ENCODE measurements around the gene KYNU.

The KYNU gene

GRCh38 chr2:142872882-142873724 lies 4.4 kb upstream of the KYNU start:
- in situ Hi-C loops (cut with HindIII; ENCODE audit: low pct_ligation_motif_present, low sequenced_read_pairs), result no loop called here
- peak; percentile 73 for DNase-seq
- Histone ChIP-seq H3K4me3 (ENCODE audit: low read depth, low read length) (no peak overlapping the region), H3K27me3 (replicated peaks) (no peaks in the 10 kb centered on the region), H3K27ac (peak overlapping the region; percentile 98), H3K36me3 (replicated peaks) (no peaks in the 10 kb centered on the region)
- no peak for TF ChIP-seq CTCF (IDR thresholded peaks at IDR 0.05; ENCODE audit: low read depth, low read length, missing control alignments)

GRCh38 chr2:142873831-142874287 lies 3.6 kb upstream of the KYNU start:
- in situ Hi-C loops (cut with HindIII; ENCODE audit: low pct_ligation_motif_present, low sequenced_read_pairs), result no loop called here
- Histone ChIP-seq H3K36me3 (replicated peaks) (no peaks in the 10 kb centered on the region), H3K4me3 (ENCODE audit: low read depth, low read length) (no peak overlapping the region), H3K27me3 (replicated peaks) (no peaks in the 10 kb centered on the region), H3K27ac (peak overlapping the region; percentile 98)
- no peak for TF ChIP-seq CTCF (IDR thresholded peaks at IDR 0.05; ENCODE audit: low read depth, low read length, missing control alignments)
- no peak for DNase-seq

GRCh38 chr2:142874293-142874814 lies 3.1 kb upstream of the KYNU start:
- H3K27ac ChIP-seq, result peak overlapping the region; percentile 98
- H3K4me3 ChIP-seq (ENCODE audit: low read depth, low read length), result no peak overlapping the region
- in situ Hi-C loops (cut with HindIII; ENCODE audit: low pct_ligation_motif_present, low sequenced_read_pairs), result no loop called here
- TF ChIP-seq CTCF (IDR thresholded peaks at IDR 0.05; ENCODE audit: low read depth, low read length, missing control alignments), result no peak
- peak; percentile 77 for DNase-seq
- no peaks in the 10 kb centered on the region for H3K36me3 ChIP-seq (replicated peaks)
- H3K27me3 ChIP-seq (replicated peaks), result no peaks in the 10 kb centered on the region

GRCh38 chr2:142875010-142875409 lies 2.5 kb upstream of the KYNU start:
- in situ Hi-C loops (cut with HindIII; ENCODE audit: low pct_ligation_motif_present, low sequenced_read_pairs), result no loop called here
- no peak for TF ChIP-seq CTCF (IDR thresholded peaks at IDR 0.05; ENCODE audit: low read depth, low read length, missing control alignments)
- Histone ChIP-seq H3K27me3 (replicated peaks) (no peaks in the 10 kb centered on the region), H3K36me3 (replicated peaks) (no peaks in the 10 kb centered on the region), H3K4me3 (ENCODE audit: low read depth, low read length) (no peak overlapping the region), H3K27ac (peak overlapping the region; percentile 98)
- no peak for DNase-seq

GRCh38 chr2:142875652-142876051 lies 1.8 kb upstream of the KYNU start:
- DNase-seq, result no peak
- Histone ChIP-seq H3K27me3 (replicated peaks) (no peaks in the 10 kb centered on the region), H3K36me3 (replicated peaks) (no peaks in the 10 kb centered on the region), H3K4me3 (ENCODE audit: low read depth, low read length) (no peak overlapping the region), H3K27ac (no peak overlapping the region)
- TF ChIP-seq CTCF (IDR thresholded peaks at IDR 0.05; ENCODE audit: low read depth, low read length, missing control alignments), result no peak
- in situ Hi-C loops (cut with HindIII; ENCODE audit: low pct_ligation_motif_present, low sequenced_read_pairs), result no loop called here
